ENCODE measurements around the gene JAML.

The JAML gene

GRCh38 chr11:118243993-118244762 lies 19.4 kb upstream of the JAML start:
- H3K9me3 ChIP-seq (ENCODE audit: insufficient read depth, low read depth, low read length): no peaks in the 10 kb centered on the region
- H3K79me2 ChIP-seq (ENCODE audit: insufficient read depth, low read length): no peaks in the 10 kb centered on the region
- no peaks in the 10 kb centered on the region for H3K36me3 ChIP-seq (ENCODE audit: insufficient read depth, low read length)
- no peak overlapping the region for H3K4me3 ChIP-seq (ENCODE audit: low read length, poor library complexity, severe bottlenecking)
- no peaks in the 10 kb centered on the region for H3K9me2 ChIP-seq (replicated peaks; ENCODE audit: low read depth, low read length)
- H3K9ac ChIP-seq (ENCODE audit: low read depth, low read length, poor library complexity, severe bottlenecking): no peak overlapping the region
- no peak overlapping the region for H3K4me2 ChIP-seq (ENCODE audit: low read depth, low read length, poor library complexity, severe bottlenecking)
- no peaks in the 10 kb centered on the region for H4K20me1 ChIP-seq (ENCODE audit: insufficient read depth, low read length, poor library complexity, severe bottlenecking)
- peaks cover 29% of the 10 kb centered on the region for H3K4me1 ChIP-seq (ENCODE audit: insufficient read depth, low read length, poor library complexity, severe bottlenecking)
- no peaks in the 10 kb centered on the region for H3F3A ChIP-seq (ENCODE audit: low read depth)
- H3K27me3 ChIP-seq (ENCODE audit: insufficient read depth, low read length, poor library complexity, severe bottlenecking): peaks cover 33% of the 10 kb centered on the region
- no peak overlapping the region for H2AFZ ChIP-seq (ENCODE audit: low read length)
- TF ChIP-seq EZH2phosphoT487 (IDR thresholded peaks at IDR 0.05; ENCODE audit: borderline replicate concordance) (no peak), CTCF (conservative IDR thresholded peaks at IDR 0.05; ENCODE audit: low read length) (no peak)

- Histone ChIP-seq H3K4me3 (ENCODE audit: low read length, poor library complexity, severe bottlenecking) (no peak overlapping the region), H3K36me3 (ENCODE audit: insufficient read depth, low read length) (no peaks in the 10 kb centered on the region), H3K9me3 (ENCODE audit: insufficient read depth, low read depth, low read length) (no peaks in the 10 kb centered on the region), H3F3A (ENCODE audit: low read depth) (no peaks in the 10 kb centered on the region), H3K9me2 (replicated peaks; ENCODE audit: low read depth, low read length) (no peaks in the 10 kb centered on the region), H3K79me2 (ENCODE audit: insufficient read depth, low read length) (no peaks in the 10 kb centered on the region), H4K20me1 (ENCODE audit: insufficient read depth, low read length, poor library complexity, severe bottlenecking) (no peaks in the 10 kb centered on the region), H3K9ac (ENCODE audit: low read depth, low read length, poor library complexity, severe bottlenecking) (no peak overlapping the region), H2AFZ (ENCODE audit: low read length) (no peak overlapping the region), H3K4me2 (ENCODE audit: low read depth, low read length, poor library complexity, severe bottlenecking) (no peak overlapping the region), H3K27me3 (ENCODE audit: insufficient read depth, low read length, poor library complexity, severe bottlenecking) (peaks cover 22% of the 10 kb centered on the region), H3K4me1 (ENCODE audit: insufficient read depth, low read length, poor library complexity, severe bottlenecking) (peaks cover 39% of the 10 kb centered on the region)
- TF ChIP-seq EZH2phosphoT487 (IDR thresholded peaks at IDR 0.05; ENCODE audit: borderline replicate concordance): no peak
- TF ChIP-seq CTCF (conservative IDR thresholded peaks at IDR 0.05; ENCODE audit: low read length): no peak
Measured at GRCh38 chr11:118243161-118243560, 18.4 kb upstream of the JAML start.

DNA sequence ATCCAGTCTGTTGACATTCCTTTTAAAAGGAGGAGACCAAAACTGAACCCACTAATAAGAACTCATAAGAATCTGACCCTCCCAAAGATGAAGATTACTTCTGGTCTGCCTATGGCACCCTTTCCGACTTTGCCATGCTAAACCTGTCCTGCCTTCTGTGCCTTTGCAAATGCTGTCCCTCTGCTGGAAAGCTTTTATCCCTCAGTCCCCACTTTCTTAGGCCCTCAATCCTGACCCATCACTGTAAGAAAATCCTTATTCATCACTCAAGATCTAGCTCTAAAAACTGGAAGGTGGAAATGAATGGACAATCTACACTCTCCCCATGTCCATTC lies 16.9 kb upstream of the JAML start:
- Histone ChIP-seq H3K4me2 (ENCODE audit: low read depth, low read length, poor library complexity, severe bottlenecking) (peak overlapping the region; percentile 48), H3K9ac (ENCODE audit: low read depth, low read length, poor library complexity, severe bottlenecking) (no peak overlapping the region), H3K9me3 (ENCODE audit: insufficient read depth, low read depth, low read length) (no peaks in the 10 kb centered on the region), H3K9me2 (replicated peaks; ENCODE audit: low read depth, low read length) (no peaks in the 10 kb centered on the region), H3K36me3 (ENCODE audit: insufficient read depth, low read length) (no peaks in the 10 kb centered on the region), H3K79me2 (ENCODE audit: insufficient read depth, low read length) (no peaks in the 10 kb centered on the region), H3K27me3 (ENCODE audit: insufficient read depth, low read length, poor library complexity, severe bottlenecking) (peaks cover 8% of the 10 kb centered on the region), H3K4me3 (ENCODE audit: low read length, poor library complexity, severe bottlenecking) (peak overlapping the region; percentile 32), H3F3A (ENCODE audit: low read depth) (no peaks in the 10 kb centered on the region), H2AFZ (ENCODE audit: low read length) (no peak overlapping the region), H4K20me1 (ENCODE audit: insufficient read depth, low read length, poor library complexity, severe bottlenecking) (no peaks in the 10 kb centered on the region), H3K4me1 (ENCODE audit: insufficient read depth, low read length, poor library complexity, severe bottlenecking) (peaks cover 39% of the 10 kb centered on the region)
- TF ChIP-seq CTCF (conservative IDR thresholded peaks at IDR 0.05; ENCODE audit: low read length) (no peak), EZH2phosphoT487 (IDR thresholded peaks at IDR 0.05; ENCODE audit: borderline replicate concordance) (no peak)
